ENCODE measurements around the gene CALN1.

DNA sequence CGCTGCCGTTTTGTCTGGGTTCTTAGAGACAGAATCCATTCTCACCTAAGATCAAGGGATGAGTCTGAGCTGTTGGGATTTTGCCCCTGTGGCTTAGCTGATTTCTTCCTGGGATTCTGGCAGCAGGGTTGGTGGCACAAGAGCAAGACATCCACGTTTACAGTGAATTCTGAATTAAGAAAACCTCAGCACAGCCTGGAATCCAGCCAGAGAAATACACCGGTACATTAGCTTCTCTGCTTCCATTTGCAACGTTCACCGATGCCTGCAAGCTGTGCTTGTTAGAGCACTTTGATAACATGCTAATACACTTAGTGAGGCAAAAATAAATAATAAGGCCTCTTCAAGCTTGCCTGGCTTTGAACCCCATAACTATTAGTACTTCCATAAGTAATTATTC lies 569.8 kb downstream of the CALN1 start:
- TF ChIP-seq, protein P1, sequence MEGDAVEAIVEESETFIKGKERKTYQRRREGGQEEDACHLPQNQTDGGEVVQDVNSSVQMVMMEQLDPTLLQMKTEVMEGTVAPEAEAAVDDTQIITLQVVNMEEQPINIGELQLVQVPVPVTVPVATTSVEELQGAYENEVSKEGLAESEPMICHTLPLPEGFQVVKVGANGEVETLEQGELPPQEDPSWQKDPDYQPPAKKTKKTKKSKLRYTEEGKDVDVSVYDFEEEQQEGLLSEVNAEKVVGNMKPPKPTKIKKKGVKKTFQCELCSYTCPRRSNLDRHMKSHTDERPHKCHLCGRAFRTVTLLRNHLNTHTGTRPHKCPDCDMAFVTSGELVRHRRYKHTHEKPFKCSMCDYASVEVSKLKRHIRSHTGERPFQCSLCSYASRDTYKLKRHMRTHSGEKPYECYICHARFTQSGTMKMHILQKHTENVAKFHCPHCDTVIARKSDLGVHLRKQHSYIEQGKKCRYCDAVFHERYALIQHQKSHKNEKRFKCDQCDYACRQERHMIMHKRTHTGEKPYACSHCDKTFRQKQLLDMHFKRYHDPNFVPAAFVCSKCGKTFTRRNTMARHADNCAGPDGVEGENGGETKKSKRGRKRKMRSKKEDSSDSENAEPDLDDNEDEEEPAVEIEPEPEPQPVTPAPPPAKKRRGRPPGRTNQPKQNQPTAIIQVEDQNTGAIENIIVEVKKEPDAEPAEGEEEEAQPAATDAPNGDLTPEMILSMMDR (IDR thresholded peaks at IDR 0.05), result no peak
- TF ChIP-seq POLR2A (IDR thresholded peaks at IDR 0.05), result no peak

Measured in ovary (tissue), 3 donors.